Left lung (tissue), 10 donors: ENCODE data around the gene FYTTD1. TPM values are rescaled to one million over a fixed set of nuclear protein-coding genes. Genes with fewer than 3 reads are reported as not detected.

ENCODE experiments used
- ATAC-seq: fragments of 200-7000 bp; cut with Tn5 transposase; one replicate; pipeline ENCODE4 v1.9.1; 2020; ENCODE audit warnings: moderate library complexity
- DNase-seq, 4 donors: peaks; one replicate each; pipeline ENCODE4 v3.0.0-alpha.2; 2013 to 2020
- H3K27ac ChIP-seq, 2 donors: fragments of 200-600 bp; sonication (generic) in 1 of 2; one replicate each; pipeline versions ENCODE4 v1.5.0 to v1.8.0; 2020 to 2021
- H3K27me3 ChIP-seq, 2 donors: fragments of 200-600 bp; sonication (generic) in 1 of 2; one replicate each; pipeline versions ENCODE4 v1.5.0 to v1.8.0; 2020 to 2021
- H3K36me3 ChIP-seq, 2 donors: fragments of 200-600 bp; sonication (generic) in 1 of 2; one replicate each; pipeline versions ENCODE4 v1.5.0 to v1.8.0; 2020 to 2021
- H3K4me1 ChIP-seq, 2 donors: fragments of 200-600 bp; one replicate each; pipeline ENCODE4 v1.8.0; 2021
- H3K4me3 ChIP-seq, 2 donors: fragments of 200-600 bp; sonication (generic) in 1 of 2; one replicate each; pipeline versions ENCODE4 v1.5.0 to v1.8.0; 2020 to 2021; ENCODE audit warnings: mild to moderate bottlenecking in 1 of 2
- H3K9me3 ChIP-seq, 2 donors: fragments of 200-600 bp; sonication (generic) in 1 of 2; one replicate each; pipeline versions ENCODE4 v1.5.0 to v1.8.0; 2020 to 2021
- CTCF ChIP-seq, 2 donors: fragments of 200-600 bp; sonication (generic) in 1 of 2; IDR thresholded peaks; one replicate each; pipeline versions ENCODE4 v1.5.0 to v1.8.0; 2021; ENCODE audit warnings: antibody characterized with exemption in 2 of 2
- intact Hi-C, 2 donors: fragments of 100-400 bp; cut with DNase I; formaldehyde crosslinking; loops; one replicate each; pipeline versions ENCODE4 v1.11.2 to v1.14.2; 2022
- polyA plus RNA-seq, 6 donors: library from polyadenylated mRNA; unstranded; fragments of 120-200 nt; gene quantifications; one replicate each; pipeline ENCODE4 v1.2.1, GENCODE V29; 2013; ENCODE audit not compliant: insufficient read length in 6 of 6
- total RNA-seq, 2 donors: library from RNA; stranded (reverse); fragmentation: NEBNext Ultra II Directional; extraction: Animal tissue kit (Norgen Biotek cat#: 25700); gene quantifications; one replicate each; pipeline ENCODE4 v1.2.1, GENCODE V29; 2021
- donor health status: DM: no; HTN: yes; CAD: no.
- donor health status: DM: no; HTN: no; CAD: no.

The FYTTD1 gene
- total and polyA plus RNA-seq, 8 donors: 46.8 to 115 (median 92.4) TPM

GRCh38 chr3:197807969-197808587, 58.4 kb downstream of the FYTTD1 start:
- no peak for ATAC-seq
- no peaks in the 10 kb centered on the region for H3K36me3 ChIP-seq
- peaks cover 0 to 3% of the 10 kb centered on the region in 2 donors for H3K4me1 ChIP-seq
- no peak for DNase-seq
- H3K4me3 ChIP-seq: no peak overlapping the region
- TF ChIP-seq CTCF (IDR thresholded peaks at IDR 0.05): no peak
- no peak overlapping the region for H3K27ac ChIP-seq
- no peaks in the 10 kb centered on the region for H3K9me3 ChIP-seq
- no peaks in the 10 kb centered on the region for H3K27me3 ChIP-seq
- intact Hi-C loops: no loop called here

DNA sequence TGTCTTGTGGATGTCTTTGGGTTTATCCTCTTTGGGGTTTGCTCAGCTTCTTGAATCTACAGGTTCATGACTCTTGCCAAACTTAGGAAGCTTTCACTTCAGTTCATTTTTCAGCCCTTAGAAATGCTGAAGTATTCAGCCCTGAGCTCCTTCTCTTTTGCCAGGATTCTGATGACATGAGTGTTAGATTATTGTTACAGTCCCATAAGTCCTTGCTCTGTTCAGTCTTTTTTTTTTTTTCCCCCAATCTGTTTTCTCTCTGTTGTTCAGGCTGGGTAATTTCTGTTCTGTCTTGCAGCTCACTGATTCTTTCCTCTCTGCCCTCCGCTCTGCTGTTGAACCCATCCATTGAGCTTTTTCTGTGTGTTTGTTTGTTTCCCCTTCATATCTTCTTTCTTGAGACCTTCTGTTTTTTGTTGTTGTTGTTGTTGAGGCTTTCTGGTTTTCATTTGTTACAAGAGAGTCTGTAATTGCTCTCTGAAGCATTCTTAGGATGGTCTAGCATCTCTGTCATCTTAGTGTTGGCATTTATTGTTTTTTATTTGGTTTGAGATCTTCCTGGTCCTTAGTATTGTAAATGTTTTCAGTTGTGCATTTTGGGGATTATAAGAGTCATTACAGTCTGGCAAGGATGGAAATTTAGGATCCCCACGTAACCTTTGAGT, 59.8 kb downstream of the FYTTD1 start:
- intact Hi-C loops: no loop called here
- peaks cover 0 to 3% of the 10 kb centered on the region in 2 donors for H3K4me1 ChIP-seq
- no peaks in the 10 kb centered on the region for H3K9me3 ChIP-seq
- H3K27ac ChIP-seq: no peak overlapping the region
- DNase-seq (no peak), ATAC-seq (peak; percentile 44)
- no peaks in the 10 kb centered on the region for H3K36me3 ChIP-seq
- H3K27me3 ChIP-seq: no peaks in the 10 kb centered on the region
- H3K4me3 ChIP-seq: no peak overlapping the region
- TF ChIP-seq CTCF (IDR thresholded peaks at IDR 0.05): no peak

GRCh38 chr3:197810901-197811300, 61.2 kb downstream of the FYTTD1 start:
- ATAC-seq: no peak
- intact Hi-C loops: no loop called here
- DNase-seq: no peak
- Histone ChIP-seq H3K27me3 (no peaks in the 10 kb centered on the region), H3K27ac (no peak overlapping the region), H3K4me1 (peaks cover 0 to 3% of the 10 kb centered on the region in 2 donors), H3K4me3 (no peak overlapping the region), H3K9me3 (no peaks in the 10 kb centered on the region), H3K36me3 (no peaks in the 10 kb centered on the region)
- no peak for TF ChIP-seq CTCF (IDR thresholded peaks at IDR 0.05)

GRCh38 chr3:197811343-197811742, 61.7 kb downstream of the FYTTD1 start:
- no peak for TF ChIP-seq CTCF (IDR thresholded peaks at IDR 0.05)
- Histone ChIP-seq H3K27ac (no peak overlapping the region), H3K9me3 (no peaks in the 10 kb centered on the region), H3K27me3 (no peaks in the 10 kb centered on the region), H3K4me1 (peaks cover 0 to 3% of the 10 kb centered on the region in 2 donors), H3K36me3 (no peaks in the 10 kb centered on the region), H3K4me3 (no peak overlapping the region)
- intact Hi-C loops: no loop called here
- ATAC-seq (peak; percentile 39), DNase-seq (no peak)

DNA sequence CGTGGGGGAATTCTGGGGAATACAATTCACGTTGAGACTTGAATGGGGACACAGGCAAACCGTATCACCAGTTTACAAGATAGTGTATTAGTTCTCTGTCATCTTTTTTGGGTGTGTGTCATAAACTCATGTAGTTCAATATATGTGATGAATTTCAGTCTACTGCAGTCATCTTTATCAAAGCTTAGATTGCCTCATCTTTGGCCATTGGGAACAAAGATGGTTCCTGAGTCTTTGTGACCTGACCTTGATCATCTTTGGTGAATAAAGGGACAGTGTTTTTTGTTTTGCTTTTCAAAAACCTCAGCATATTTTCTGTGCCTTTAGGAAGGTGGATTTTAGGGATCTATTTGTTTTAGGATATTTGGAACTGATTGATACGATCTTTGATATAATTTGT, 64.7 kb downstream of the FYTTD1 start:
- H3K4me1 ChIP-seq: peaks cover 0 to 3% of the 10 kb centered on the region in 2 donors
- intact Hi-C loops: no loop called here
- no peak for ATAC-seq
- no peaks in the 10 kb centered on the region for H3K36me3 ChIP-seq
- no peak for DNase-seq
- H3K9me3 ChIP-seq: no peaks in the 10 kb centered on the region
- H3K4me3 ChIP-seq: no peak overlapping the region
- no peaks in the 10 kb centered on the region for H3K27me3 ChIP-seq
- H3K27ac ChIP-seq: no peak overlapping the region
- no peak for TF ChIP-seq CTCF (IDR thresholded peaks at IDR 0.05)
